Ovary (tissue), 9 donors: ENCODE data around the gene IZUMO1. TPM values are rescaled to one million over a fixed set of nuclear protein-coding genes. Genes with fewer than 3 reads are reported as not detected.
"Not testable (repeated sequence)": the region's sequence is repeated elsewhere in the genome, so short reads cannot be mapped to it uniquely, and the experiment has no call there.

ENCODE experiments used
- DNase-seq, 5 donors: peaks; one replicate each; pipeline ENCODE4 v3.0.0-alpha.2; 2019 to 2020
- H3K27ac ChIP-seq, 2 donors: fragments of 200-600 bp; one replicate each; pipeline versions ENCODE4 v1.5.1 to v1.8.0; 2019 to 2022
- H3K27me3 ChIP-seq: fragments of 200-600 bp; one replicate; pipeline ENCODE4 v1.8.0; 2022
- H3K36me3 ChIP-seq: fragments of 200-600 bp; sonication (generic); one replicate; pipeline ENCODE4 v1.5.1; 2019
- H3K4me1 ChIP-seq: one replicate; pipeline ENCODE4 v1.8.1; 2013; ENCODE audit warnings: mild to moderate bottlenecking, moderate library complexity; ENCODE audit not compliant: insufficient read depth
- H3K4me3 ChIP-seq: fragments of 200-600 bp; sonication (generic); one replicate; pipeline ENCODE4 v1.5.1; 2017
- H3K9me3 ChIP-seq, 2 donors: fragments of 200-600 bp in 1 of 2; sonication (generic) in 1 of 2; one replicate each; pipeline versions ENCODE4 v1.5.1 to v1.8.1; 2013 to 2019; ENCODE audit warnings: mild to moderate bottlenecking in 1 of 2, moderate library complexity in 1 of 2
- EP300 ChIP-seq: sonication (generic); formaldehyde crosslinking; IDR thresholded peaks from one replicate; pipeline ENCODE4 v1.6.1; 2017; ENCODE audit warnings: antibody characterized with exemption
- POLR2A ChIP-seq: fragments of 450-650 bp; IDR thresholded peaks from one replicate; pipeline ENCODE4 v1.6.1; 2017; ENCODE audit warnings: antibody characterized with exemption, mild to moderate bottlenecking, moderate library complexity
- WGBS, 3 donors: extraction: QIAGEN DNeasy Blood & Tissue Kit in 1 of 3; methylation state at CpG; one replicate each; pipeline versions ENCODE4 v1.1.5 to v1.1.7; 2013 to 2017; 5-methylcytosine and 5-hydroxymethylcytosine counted together
- intact Hi-C, 4 donors: fragments of 100-400 bp; cut with DNase I; formaldehyde crosslinking; loops; one replicate each; pipeline versions ENCODE4 v1.11.0 to v1.15.1; 2022 to 2023
- polyA plus RNA-seq, 2 donors: library from polyadenylated mRNA; stranded (reverse); fragments of 200-250 nt in 1 of 2; fragments of 350-450 nt in 1 of 2; fragmentation: Illumina TruSeq in 1 of 2; extraction: RNeasy Lipid Tissue Mini Kit (QIAGEN cat#74804) in 1 of 2; gene quantifications; one replicate each; pipeline ENCODE4 v1.2.3, GENCODE V29; 2013 to 2014
- total RNA-seq, 7 donors: library from RNA; depleted of rRNA in 2 of 7; stranded (reverse); fragments of >200 nt in 2 of 7; fragmentation: NEBNext Ultra II Directional in 3 of 7; extraction: Animal tissue kit (Norgen Biotek cat#: 25700) in 3 of 7; gene quantifications; one replicate each; pipeline versions ENCODE4 v1.1.0 to v1.2.4, GENCODE V29; 2016 to 2023
- TF ChIP-seq, protein P1 (sequence below), 3 donors: fragments of 450-650 bp in 2 of 3; fragments of 200-600 bp in 1 of 3; IDR thresholded peaks; one replicate each; pipeline versions ENCODE4 v1.5.1 to v1.8.0; 2016 to 2022; ENCODE audit warnings: antibody characterized with exemption in 3 of 3, mild to moderate bottlenecking in 1 of 3
- donor health status: DM: no; HTN: no; CAD: no; lungs with moderate emphysema.
- donor health status: DM: no; HTN: no; CAD: no.
- donor health status: Bipolar disorder and iron deficiency.
- donor health status: DM: yes; HTN: yes; CAD: no.
- donor health status: DM: no; HTN: no; CAD: no.
- donor health status: DM: yes; HTN: yes; CAD: no.

The IZUMO1 gene
- total and polyA plus RNA-seq, 9 donors = 0.08 to 0.67 (median 0.12) TPM; not detected in 5

DNA sequence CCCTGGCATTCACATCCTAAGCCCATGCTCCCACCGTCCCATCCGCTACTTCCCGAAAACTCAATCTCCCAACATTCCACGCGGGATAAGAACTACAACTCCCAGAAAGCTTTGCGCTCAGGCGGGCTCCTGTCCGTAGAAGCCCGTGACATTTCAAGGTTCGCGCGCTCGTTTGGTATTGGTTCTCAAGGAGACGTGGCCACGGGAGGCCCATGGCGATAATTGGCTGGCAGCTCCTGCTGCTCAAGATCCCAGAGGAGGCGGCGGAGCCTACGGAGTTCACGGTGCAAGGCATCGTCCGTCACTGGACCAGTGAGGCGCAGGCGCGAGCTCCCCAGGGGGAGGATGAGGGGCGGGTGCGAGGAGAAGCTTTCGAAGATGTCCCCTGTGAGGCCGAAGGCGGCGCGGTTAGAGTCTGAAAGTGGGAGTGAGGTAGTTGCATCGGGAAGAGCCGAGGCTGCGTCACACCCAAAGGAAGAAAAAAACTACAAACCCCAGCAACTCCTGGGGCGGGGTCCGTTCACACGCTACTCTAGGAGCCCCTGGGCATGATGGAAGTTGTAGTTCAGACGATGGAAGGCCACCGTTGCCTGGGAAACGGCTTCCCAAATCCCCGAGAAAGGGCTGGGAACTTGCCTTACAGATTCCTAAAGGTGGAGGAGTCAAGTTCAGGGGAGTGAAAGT is 26.0 kb downstream of the IZUMO1 start:
- Histone ChIP-seq H3K4me3 (peak overlapping the region; percentile 51), H3K4me1 (peaks cover 36% of the 10 kb centered on the region), H3K27ac (peak overlapping the region; percentile 78 to 96), H3K36me3 (no peaks in the 10 kb centered on the region), H3K27me3 (no peaks in the 10 kb centered on the region), H3K9me3 (no peaks in the 10 kb centered on the region)
- TF ChIP-seq, protein P1, sequence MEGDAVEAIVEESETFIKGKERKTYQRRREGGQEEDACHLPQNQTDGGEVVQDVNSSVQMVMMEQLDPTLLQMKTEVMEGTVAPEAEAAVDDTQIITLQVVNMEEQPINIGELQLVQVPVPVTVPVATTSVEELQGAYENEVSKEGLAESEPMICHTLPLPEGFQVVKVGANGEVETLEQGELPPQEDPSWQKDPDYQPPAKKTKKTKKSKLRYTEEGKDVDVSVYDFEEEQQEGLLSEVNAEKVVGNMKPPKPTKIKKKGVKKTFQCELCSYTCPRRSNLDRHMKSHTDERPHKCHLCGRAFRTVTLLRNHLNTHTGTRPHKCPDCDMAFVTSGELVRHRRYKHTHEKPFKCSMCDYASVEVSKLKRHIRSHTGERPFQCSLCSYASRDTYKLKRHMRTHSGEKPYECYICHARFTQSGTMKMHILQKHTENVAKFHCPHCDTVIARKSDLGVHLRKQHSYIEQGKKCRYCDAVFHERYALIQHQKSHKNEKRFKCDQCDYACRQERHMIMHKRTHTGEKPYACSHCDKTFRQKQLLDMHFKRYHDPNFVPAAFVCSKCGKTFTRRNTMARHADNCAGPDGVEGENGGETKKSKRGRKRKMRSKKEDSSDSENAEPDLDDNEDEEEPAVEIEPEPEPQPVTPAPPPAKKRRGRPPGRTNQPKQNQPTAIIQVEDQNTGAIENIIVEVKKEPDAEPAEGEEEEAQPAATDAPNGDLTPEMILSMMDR (IDR thresholded peaks at IDR 0.05) = no peak
- TF ChIP-seq POLR2A = peak; percentile 27
- 3 to 6% (median 5%) methylated on average over 42 of the region's 42 CpGs for WGBS, 3 donors
- intact Hi-C loops = no loop called here
- DNase-seq = peak; percentile 97 to 100 (median 99)

DNA sequence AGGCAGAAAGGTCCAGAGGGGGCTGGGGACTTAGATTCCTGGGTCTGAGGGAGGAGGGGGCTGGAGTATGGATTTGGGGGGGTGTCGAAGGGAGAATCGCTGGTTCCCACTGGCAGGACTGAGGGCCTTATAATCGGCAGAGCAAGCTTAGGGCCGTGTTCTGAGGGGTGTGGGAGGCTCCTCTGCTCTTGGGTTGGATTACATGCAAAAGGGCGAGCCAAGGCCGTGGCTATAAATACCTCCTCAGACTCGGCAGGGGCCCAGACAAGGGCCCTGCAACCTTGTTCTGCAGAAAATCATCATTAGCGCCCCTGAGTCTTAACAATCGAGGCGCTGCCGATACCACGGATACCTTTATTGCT is 26.5 kb downstream of the IZUMO1 start:
- DNase-seq = peak in 1 of 5 donors; percentile 73
- TF ChIP-seq, protein P1 (IDR thresholded peaks at IDR 0.05) = no peak
- TF ChIP-seq POLR2A (no peak), EP300 (no peak)
- intact Hi-C loops = no loop called here

DNA sequence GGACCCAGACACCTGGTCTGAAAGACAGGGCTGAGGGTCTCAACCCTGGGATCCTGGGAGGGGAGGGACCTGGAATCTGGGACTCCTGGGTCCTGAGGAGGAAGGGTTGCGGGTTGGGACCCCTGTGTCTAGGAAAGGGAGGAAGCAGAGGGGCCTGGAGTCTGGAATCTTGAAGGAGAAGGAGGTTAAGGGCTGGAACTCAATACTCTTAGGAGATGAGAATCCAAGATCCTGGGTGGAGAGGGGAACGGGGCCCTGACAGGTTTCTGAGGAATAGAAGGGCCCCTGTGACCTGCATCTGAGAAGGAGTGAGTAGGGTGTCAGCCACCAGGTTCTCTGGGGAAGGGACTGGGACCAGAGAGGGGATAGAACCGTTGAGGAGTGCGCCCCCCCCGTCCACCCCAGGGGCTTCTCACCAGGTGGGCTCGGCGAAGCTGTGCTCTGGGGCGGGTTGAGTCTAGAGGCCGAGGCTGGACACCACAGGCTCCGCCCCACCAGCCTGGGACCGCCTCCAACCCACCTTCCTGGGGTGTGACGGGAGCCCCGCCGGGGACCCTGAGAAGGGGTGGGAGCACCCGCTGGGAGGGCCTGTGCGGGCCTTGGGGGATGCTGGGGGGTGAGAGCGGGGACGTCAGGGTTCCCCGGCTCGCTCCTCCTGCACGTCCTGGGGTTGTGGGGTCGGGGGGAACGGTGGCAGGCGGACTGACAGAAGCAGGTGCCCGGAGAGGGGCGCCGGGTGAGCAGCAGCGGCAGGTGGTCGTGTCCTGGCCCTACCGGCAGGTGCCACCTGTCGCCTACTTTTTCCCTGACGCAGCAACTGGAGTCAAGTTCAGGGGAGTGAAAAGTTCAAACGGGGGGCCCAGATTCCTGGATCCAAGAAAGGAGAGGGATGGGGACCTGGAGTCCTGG is 27.2 kb downstream of the IZUMO1 start, which contains the start of gene MAMSTR:
Gene MAMSTR, minus strand, starts transcription at position 463 of the 909 bp plus-strand sequence. CDS start 694 bp downstream, outside the sequence.
- H3K27me3 ChIP-seq = no peaks in the 10 kb centered on the region
- H3K27ac ChIP-seq = peak within 1 kb of the TSS; percentile 55 to 96
- DNase-seq = peak; percentile 52 to 78 (median 74)
- no peak for TF ChIP-seq EP300
- TF ChIP-seq, protein P1 (IDR thresholded peaks at IDR 0.05) = no peak
- TF ChIP-seq POLR2A = no peak
- H3K4me1 ChIP-seq = peaks cover 38% of the 10 kb centered on the region
- H3K36me3 ChIP-seq = no peaks in the 10 kb centered on the region
- peak within 1 kb of the TSS; percentile 51 for H3K4me3 ChIP-seq
- 46 to 70% (median 56%) methylated on average over 33 of the region's 33 CpGs for WGBS, 3 donors
- intact Hi-C loops = loop anchor here in 1 of 4 donors (10.0 kb wide), 1 partner anchor 75 kb away; the partner anchor contains the start of gene CA11
- H3K9me3 ChIP-seq = no peaks in the 10 kb centered on the region

More for the DNA sequence above, 26.5 kb downstream of the IZUMO1 start:
- no peaks in the 10 kb centered on the region for H3K27me3 ChIP-seq
- peaks cover 39% of the 10 kb centered on the region for H3K4me1 ChIP-seq
- peak overlapping the region; percentile 51 for H3K4me3 ChIP-seq
- no peaks in the 10 kb centered on the region for H3K36me3 ChIP-seq
- WGBS, 3 donors = 3 to 5% (median 3%) methylated on average over 12 of the region's 12 CpGs
- peak overlapping the region; percentile 55 to 96 for H3K27ac ChIP-seq
- H3K9me3 ChIP-seq = no peaks in the 10 kb centered on the region

DNA sequence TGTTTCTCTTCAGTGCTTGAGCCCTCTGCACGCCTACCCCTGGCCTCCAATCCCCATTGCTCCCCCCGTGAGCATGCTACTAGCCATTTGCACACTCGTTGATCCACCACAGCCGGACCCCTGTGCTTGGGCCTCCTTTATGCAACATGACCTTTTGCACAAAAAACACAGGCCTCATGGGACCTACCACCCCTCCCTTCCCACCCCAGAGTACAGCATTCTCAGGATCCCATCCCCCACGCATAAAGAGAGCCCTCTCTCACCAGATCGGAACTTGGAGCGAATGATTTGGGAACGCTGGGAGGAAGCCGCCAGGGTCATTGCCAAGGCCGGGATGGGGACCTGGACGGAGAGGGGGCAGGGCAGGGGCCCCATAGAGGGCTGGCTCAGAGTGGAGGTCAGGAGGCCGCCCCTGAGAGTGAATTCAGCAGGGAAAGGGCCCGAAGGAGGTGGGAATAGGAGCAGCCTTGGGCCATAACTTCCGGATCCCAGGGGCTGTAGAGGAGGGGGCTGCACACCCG is 27.9 kb downstream of the IZUMO1 start:
- WGBS, 3 donors = 29 to 45% (median 37%) methylated on average over 15 of the region's 15 CpGs
- no peak overlapping the region for H3K4me3 ChIP-seq
- H3K36me3 ChIP-seq = no peaks in the 10 kb centered on the region
- no peaks in the 10 kb centered on the region for H3K27me3 ChIP-seq
- H3K4me1 ChIP-seq = peaks cover 36% of the 10 kb centered on the region
- intact Hi-C loops = loop anchor here in 1 of 4 donors (10.0 kb wide), 1 partner anchor 74 kb away; the partner anchor contains the start of gene CA11
- H3K27ac ChIP-seq = peak overlapping the region in 1 of 2 donors; percentile 96
- peak; percentile 43 to 82 (median 69) for DNase-seq
- TF ChIP-seq, protein P1 (IDR thresholded peaks at IDR 0.05) = no peak
- no peak for TF ChIP-seq EP300
- TF ChIP-seq POLR2A = no peak
- no peaks in the 10 kb centered on the region for H3K9me3 ChIP-seq

DNA sequence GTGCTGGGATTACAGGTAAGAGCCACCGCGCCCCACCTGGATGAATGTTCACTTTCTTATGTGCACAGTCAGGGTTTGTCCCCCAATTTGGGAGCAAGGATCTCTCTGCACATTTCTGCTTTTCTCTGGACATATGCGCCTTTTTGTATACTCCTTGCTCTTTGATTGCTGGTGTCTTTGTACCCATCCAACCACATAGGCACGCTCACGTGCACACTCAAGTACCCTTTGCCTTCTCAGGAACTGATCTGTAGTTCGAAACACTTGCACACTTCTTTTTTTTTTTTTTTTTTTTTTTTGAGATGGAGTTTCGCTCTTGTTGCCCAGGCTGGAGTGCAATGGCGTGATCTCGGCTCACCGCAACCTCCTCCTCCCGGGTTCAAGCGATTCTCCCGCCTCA is 28.6 kb downstream of the IZUMO1 start:
- not testable (repeated sequence) for DNase-seq, H3K36me3 ChIP-seq, H3K27me3 ChIP-seq, H3K4me3 ChIP-seq, H3K9me3 ChIP-seq
- intact Hi-C loops = loop anchor here in 1 of 4 donors (10.0 kb wide), 1 partner anchor 73 kb away; the partner anchor contains the start of gene CA11
- H3K27ac ChIP-seq = peak overlapping the region in 1 of 2 donors; percentile 27
- H3K4me1 ChIP-seq = peaks cover 39% of the 10 kb centered on the region
- WGBS, 3 donors = 93 to 95% (median 93%) methylated on average over 13 of the region's 13 CpGs
